Nephron (organoid): Measurements from ENCODE around the gene STX18.

ENCODE experiments used
- H3K27ac Mint-ChIP-seq, 3 experiments: 2 replicates each; pipeline ENCODE4 v1.8.0; 2020; ENCODE audit warnings: mixed read lengths in 3 of 3, mild to moderate bottlenecking in 2 of 3, moderate library complexity in 1 of 3
- H3K27me3 Mint-ChIP-seq: 2 replicates; pipeline ENCODE4 v1.8.0; 2021; ENCODE audit warnings: low read depth, mild to moderate bottlenecking, moderate library complexity, mixed read lengths
- H3K36me3 Mint-ChIP-seq: 2 replicates; pipeline ENCODE4 v1.8.0; 2020; ENCODE audit warnings: low read depth, mixed read lengths
- H3K4me1 Mint-ChIP-seq: 2 replicates; pipeline ENCODE4 v1.8.0; 2020; ENCODE audit warnings: mixed read lengths
- H3K4me3 Mint-ChIP-seq, 3 experiments: 2 replicates each; pipeline ENCODE4 v1.8.0; 2020; ENCODE audit warnings: mild to moderate bottlenecking in 3 of 3, mixed read lengths in 3 of 3, moderate library complexity in 2 of 3
- H3K9me3 Mint-ChIP-seq: 2 replicates; pipeline ENCODE4 v1.8.0; 2020; ENCODE audit warnings: mixed read lengths
- CTCF ChIP-seq, 3 experiments: fragments of 200-600 bp; sonication (generic); IDR thresholded peaks; one replicate each; pipeline ENCODE4 v1.5.0; 2021; ENCODE audit warnings: antibody characterized with exemption in 3 of 3; ENCODE audit not compliant: unreplicated experiment in 3 of 3

The STX18 gene

GRCh38 chr4:4541661-4542570 lies at the start of gene STX18:
Gene STX18, minus strand, starts transcription at chr4:4542048. Its CDS starts 84 bp downstream, at chr4:4541964.
- H3K4me3 Mint-ChIP-seq = peak within 1 kb of the TSS; percentile 96 to 98 (median 97)
- H3K27me3 Mint-ChIP-seq = no peaks in the 10 kb centered on the region
- H3K4me1 Mint-ChIP-seq = peaks cover 43% of the 10 kb centered on the region
- H3K36me3 Mint-ChIP-seq = peaks cover 9% of the 10 kb centered on the region
- no peaks in the 10 kb centered on the region for H3K9me3 Mint-ChIP-seq
- H3K27ac Mint-ChIP-seq = peak within 1 kb of the TSS; percentile 78 to 95 (median 92)
- TF ChIP-seq CTCF (IDR thresholded peaks at IDR 0.05; ENCODE audit: unreplicated experiment in 3 of 3) = no peak

- peaks cover 26% of the 10 kb centered on the region for H3K36me3 Mint-ChIP-seq
- no peak overlapping the region for H3K4me3 Mint-ChIP-seq
- H3K27ac Mint-ChIP-seq = peak overlapping the region in 1 of 3 experiments; percentile 61
- H3K9me3 Mint-ChIP-seq = peaks cover 21% of the 10 kb centered on the region
- no peak for TF ChIP-seq CTCF (IDR thresholded peaks at IDR 0.05; ENCODE audit: unreplicated experiment in 3 of 3)
- H3K27me3 Mint-ChIP-seq = no peaks in the 10 kb centered on the region
- H3K4me1 Mint-ChIP-seq = peaks cover 16% of the 10 kb centered on the region
Observed at GRCh38 chr4:4591071-4591470, 49.2 kb upstream of the STX18 start.

GRCh38 chr4:4590546-4590945 lies 48.7 kb upstream of the STX18 start:
- no peak overlapping the region for H3K4me3 Mint-ChIP-seq
- peaks cover 27% of the 10 kb centered on the region for H3K36me3 Mint-ChIP-seq
- peak overlapping the region; percentile 38 to 61 (median 50) for H3K27ac Mint-ChIP-seq
- H3K4me1 Mint-ChIP-seq = peaks cover 16% of the 10 kb centered on the region
- H3K9me3 Mint-ChIP-seq = peaks cover 23% of the 10 kb centered on the region
- no peaks in the 10 kb centered on the region for H3K27me3 Mint-ChIP-seq
- no peak for TF ChIP-seq CTCF (IDR thresholded peaks at IDR 0.05; ENCODE audit: unreplicated experiment in 3 of 3)

GRCh38 chr4:4585012-4585670 lies 43.3 kb upstream of the STX18 start:
- no peaks in the 10 kb centered on the region for H3K27me3 Mint-ChIP-seq
- no peak overlapping the region for H3K27ac Mint-ChIP-seq
- H3K9me3 Mint-ChIP-seq = peaks cover 14% of the 10 kb centered on the region
- H3K36me3 Mint-ChIP-seq = peaks cover 24% of the 10 kb centered on the region
- no peak for TF ChIP-seq CTCF (IDR thresholded peaks at IDR 0.05; ENCODE audit: unreplicated experiment in 3 of 3)
- H3K4me1 Mint-ChIP-seq = no peaks in the 10 kb centered on the region
- H3K4me3 Mint-ChIP-seq = no peak overlapping the region

- no peak for TF ChIP-seq CTCF (IDR thresholded peaks at IDR 0.05; ENCODE audit: unreplicated experiment in 3 of 3)
- Mint-ChIP-seq H3K36me3 (peaks cover 24% of the 10 kb centered on the region), H3K27me3 (no peaks in the 10 kb centered on the region), H3K4me3 (no peak overlapping the region), H3K4me1 (peaks cover 15% of the 10 kb centered on the region), H3K9me3 (peaks cover 14% of the 10 kb centered on the region), H3K27ac (no peak overlapping the region)
Observed at GRCh38 chr4:4583606-4584005, 41.8 kb upstream of the STX18 start.
